Body of pancreas (tissue), 4 donors: ENCODE results near the gene ANKRD44. TPM values are rescaled to one million over a fixed set of nuclear protein-coding genes. Genes with fewer than 3 reads are reported as not detected.
"Not testable (repeated sequence)": the region's sequence is repeated elsewhere in the genome, so short reads cannot be mapped to it uniquely, and the experiment has no call there.

Source experiments
- ATAC-seq: fragments of 150-250 bp; one replicate; pipeline ENCODE4 v1.9.1; 2016
- DNase-seq, 4 donors: peaks; one replicate each; pipeline ENCODE4 v3.0.0-alpha.2; 2019
- H3K27ac ChIP-seq, 4 donors: fragments of 200-600 bp; sonication (generic); 1 replicate in 3 of 4; 2 replicates in 1 of 4; pipeline versions ENCODE4 v1.5.1 to v1.6.1; 2016 to 2019; ENCODE audit warnings: mild to moderate bottlenecking in 1 of 4, mixed read lengths in 1 of 4, moderate library complexity in 1 of 4
- H3K27me3 ChIP-seq, 2 donors: fragments of 200-600 bp; sonication (generic); one replicate each; pipeline ENCODE4 v1.6.0; 2016; ENCODE audit warnings: mild to moderate bottlenecking in 1 of 2
- H3K36me3 ChIP-seq, 2 donors: fragments of 200-600 bp; sonication (generic); replicated peaks in 1 of 2; 2 replicates each; pipeline ENCODE4 v1.5.1; 2016; ENCODE audit warnings: low read depth in 2 of 2; ENCODE audit not compliant: insufficient read depth in 1 of 2
- H3K4me1 ChIP-seq: fragments of 200-600 bp; sonication (generic); one replicate; pipeline ENCODE4 v1.6.0; 2016
- H3K4me3 ChIP-seq, 2 donors: fragments of 200-600 bp; sonication (generic); 1 replicate in 1 of 2; 2 replicates in 1 of 2; pipeline ENCODE4 v1.5.1; 2016 to 2019
- H3K9me3 ChIP-seq, 3 donors: fragments of 200-600 bp; sonication (generic); 1 replicate in 2 of 3; 2 replicates in 1 of 3; pipeline ENCODE4 v1.5.1; 2016
- POLR2A ChIP-seq, 3 donors: fragments of 450-650 bp; IDR thresholded peaks; one replicate each; pipeline ENCODE4 v1.6.1; 2016; ENCODE audit warnings: antibody characterized with exemption in 3 of 3, mild to moderate bottlenecking in 2 of 3
- WGBS, 2 donors: methylation state at CpG; one replicate each; pipeline ENCODE4 v1.1.5; 2017; 5-methylcytosine and 5-hydroxymethylcytosine counted together
- intact Hi-C: fragments of 100-400 bp; cut with DNase I; formaldehyde crosslinking; loops from one replicate; pipeline ENCODE4 v1.15.1; 2023
- total RNA-seq, 2 donors: library from RNA; depleted of rRNA; stranded (reverse); fragments of >200 nt; gene quantifications; one replicate each; pipeline ENCODE4 v1.1.0, GENCODE V29; 2016
- TF ChIP-seq, protein P1 (sequence below), 7 experiments: fragments of 450-650 bp in 4 of 7; fragments of 200-600 bp in 3 of 7; sonication (generic) in 3 of 7; IDR thresholded peaks; one replicate each; pipeline ENCODE4 v1.5.1; 2016 to 2019; ENCODE audit warnings: antibody characterized with exemption in 7 of 7

ANKRD44 gene
- total RNA-seq, 2 donors from 2014 or later: 12.2 TPM

DNA sequence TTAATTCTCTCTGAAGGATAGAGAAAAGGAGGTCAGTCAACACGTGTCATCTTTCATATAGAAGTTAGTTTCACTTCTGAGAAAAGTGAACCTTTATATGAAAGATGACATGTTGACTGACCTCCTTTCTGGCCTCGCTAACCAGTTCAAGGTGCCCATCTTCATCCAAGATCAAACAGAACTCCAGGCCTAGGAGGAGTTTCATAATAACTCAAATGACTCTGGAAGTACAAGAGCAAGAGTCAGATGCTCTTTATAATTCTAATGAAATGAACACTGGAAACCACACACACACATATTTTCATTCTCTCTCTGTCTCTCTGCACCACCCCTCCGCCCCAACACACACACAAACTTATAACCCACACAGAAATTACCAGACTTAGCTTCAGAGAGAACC is 16.3 kb downstream of the ANKRD44 start:
- H3K9me3 ChIP-seq: no peaks in the 10 kb centered on the region
- no peak for ATAC-seq
- H3K27me3 ChIP-seq: no peaks in the 10 kb centered on the region
- 72 to 81% methylated on average over 3 of the region's 3 CpGs for WGBS, 2 donors
- intact Hi-C loops: no loop called here
- TF ChIP-seq POLR2A (IDR thresholded peaks at IDR 0.05): no peak
- TF ChIP-seq, protein P1, sequence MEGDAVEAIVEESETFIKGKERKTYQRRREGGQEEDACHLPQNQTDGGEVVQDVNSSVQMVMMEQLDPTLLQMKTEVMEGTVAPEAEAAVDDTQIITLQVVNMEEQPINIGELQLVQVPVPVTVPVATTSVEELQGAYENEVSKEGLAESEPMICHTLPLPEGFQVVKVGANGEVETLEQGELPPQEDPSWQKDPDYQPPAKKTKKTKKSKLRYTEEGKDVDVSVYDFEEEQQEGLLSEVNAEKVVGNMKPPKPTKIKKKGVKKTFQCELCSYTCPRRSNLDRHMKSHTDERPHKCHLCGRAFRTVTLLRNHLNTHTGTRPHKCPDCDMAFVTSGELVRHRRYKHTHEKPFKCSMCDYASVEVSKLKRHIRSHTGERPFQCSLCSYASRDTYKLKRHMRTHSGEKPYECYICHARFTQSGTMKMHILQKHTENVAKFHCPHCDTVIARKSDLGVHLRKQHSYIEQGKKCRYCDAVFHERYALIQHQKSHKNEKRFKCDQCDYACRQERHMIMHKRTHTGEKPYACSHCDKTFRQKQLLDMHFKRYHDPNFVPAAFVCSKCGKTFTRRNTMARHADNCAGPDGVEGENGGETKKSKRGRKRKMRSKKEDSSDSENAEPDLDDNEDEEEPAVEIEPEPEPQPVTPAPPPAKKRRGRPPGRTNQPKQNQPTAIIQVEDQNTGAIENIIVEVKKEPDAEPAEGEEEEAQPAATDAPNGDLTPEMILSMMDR (IDR thresholded peaks at IDR 0.05): no peak
- H3K4me1 ChIP-seq: no peaks in the 10 kb centered on the region
- H3K4me3 ChIP-seq: no peak overlapping the region
- DNase-seq: no peak
- no peaks in the 10 kb centered on the region for H3K36me3 ChIP-seq
- no peak overlapping the region for H3K27ac ChIP-seq

DNA sequence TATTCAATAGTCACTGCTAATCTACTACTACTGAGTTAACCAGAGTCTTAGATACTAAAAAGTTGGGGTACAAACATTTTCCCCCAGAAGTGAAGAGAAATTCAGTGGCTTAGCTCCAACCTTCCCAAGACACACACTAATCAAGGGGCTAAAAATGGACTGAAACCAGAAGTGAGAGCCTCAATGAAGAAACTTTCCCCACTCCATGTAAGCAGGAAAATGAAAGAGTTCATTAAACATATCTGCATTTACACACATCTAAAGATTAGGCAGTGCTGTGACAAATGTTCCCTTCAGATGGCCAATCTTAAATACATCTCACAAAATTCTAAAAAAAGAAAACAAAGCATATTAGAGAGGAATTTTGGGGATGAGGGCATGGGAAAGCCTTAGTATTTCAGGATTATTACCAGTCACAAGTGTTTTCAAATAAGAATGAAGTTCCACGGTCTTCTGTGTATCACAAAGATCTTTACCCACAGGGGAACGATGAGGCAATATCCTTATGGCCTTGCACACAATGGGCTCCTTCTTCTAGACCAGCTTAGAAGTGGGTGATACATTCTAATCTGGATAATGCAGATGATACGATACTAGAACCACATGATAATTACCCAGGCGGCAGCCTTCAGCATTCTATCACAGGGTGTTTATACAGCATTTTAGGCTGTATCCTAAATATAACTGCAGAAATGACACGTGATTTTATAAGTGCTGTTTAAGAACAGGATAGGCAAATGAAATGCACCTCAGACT is 17.1 kb downstream of the ANKRD44 start:
- Histone ChIP-seq H3K27me3 (no peaks in the 10 kb centered on the region), H3K9me3 (no peaks in the 10 kb centered on the region), H3K36me3 (no peaks in the 10 kb centered on the region), H3K4me1 (no peaks in the 10 kb centered on the region), H3K4me3 (no peak overlapping the region), H3K27ac (no peak overlapping the region)
- ATAC-seq: no peak
- no peak for TF ChIP-seq POLR2A (IDR thresholded peaks at IDR 0.05)
- TF ChIP-seq, protein P1 (IDR thresholded peaks at IDR 0.05): no peak
- 64 to 73% methylated on average over 5 of the region's 5 CpGs for WGBS, 2 donors
- DNase-seq: no peak
- intact Hi-C loops: no loop called here

DNA sequence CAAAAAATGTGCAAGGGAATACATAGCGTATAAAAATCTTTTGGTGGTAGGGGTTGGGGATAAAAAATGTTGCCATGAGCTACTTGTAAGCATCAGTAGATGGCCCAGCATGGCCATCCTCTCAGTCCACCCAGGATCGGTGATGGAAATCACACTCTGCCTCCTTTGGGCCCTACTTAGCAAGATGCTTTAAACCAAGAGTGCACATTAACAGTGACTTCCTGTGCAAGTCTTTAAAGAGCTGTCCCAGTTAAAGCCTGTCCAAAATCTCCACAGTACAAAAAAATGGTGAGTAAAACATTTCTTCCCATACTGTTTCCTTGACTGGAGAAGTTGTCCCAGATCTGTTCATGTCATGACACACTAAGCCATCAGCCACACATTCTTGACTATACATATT is 18.0 kb downstream of the ANKRD44 start:
- Histone ChIP-seq H3K27me3 (no peaks in the 10 kb centered on the region), H3K36me3 (no peaks in the 10 kb centered on the region), H3K27ac (no peak overlapping the region), H3K9me3 (no peaks in the 10 kb centered on the region), H3K4me3 (no peak overlapping the region), H3K4me1 (no peaks in the 10 kb centered on the region)
- 90 to 92% methylated on average over 2 of the region's 2 CpGs for WGBS, 2 donors
- ATAC-seq (no peak), DNase-seq (no peak)
- TF ChIP-seq, protein P1 (IDR thresholded peaks at IDR 0.05): no peak
- TF ChIP-seq POLR2A (IDR thresholded peaks at IDR 0.05): no peak
- intact Hi-C loops: no loop called here

DNA sequence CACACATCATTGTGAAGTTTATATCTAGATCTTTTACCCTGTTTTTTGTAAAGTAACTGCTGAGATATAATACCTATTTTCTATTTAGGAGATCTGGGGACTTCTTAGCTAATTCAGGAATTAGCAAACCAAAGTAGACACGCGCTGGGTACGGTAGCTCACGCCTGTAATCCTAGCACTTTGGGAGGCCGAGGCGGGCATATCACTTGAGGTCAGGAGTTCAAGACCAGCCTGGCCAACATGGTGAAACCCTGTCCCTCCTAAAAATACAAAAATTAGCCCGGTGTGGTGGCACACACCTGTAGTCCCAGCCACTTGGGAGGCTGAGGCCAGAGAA is 23.0 kb downstream of the ANKRD44 start:
- ATAC-seq, H3K27ac ChIP-seq, DNase-seq, H3K36me3 ChIP-seq, H3K27me3 ChIP-seq, H3K9me3 ChIP-seq, H3K4me3 ChIP-seq, intact Hi-C loops, H3K4me1 ChIP-seq: not testable (repeated sequence)
- 86 to 94% methylated on average over 7 of the region's 7 CpGs for WGBS, 2 donors

DNA sequence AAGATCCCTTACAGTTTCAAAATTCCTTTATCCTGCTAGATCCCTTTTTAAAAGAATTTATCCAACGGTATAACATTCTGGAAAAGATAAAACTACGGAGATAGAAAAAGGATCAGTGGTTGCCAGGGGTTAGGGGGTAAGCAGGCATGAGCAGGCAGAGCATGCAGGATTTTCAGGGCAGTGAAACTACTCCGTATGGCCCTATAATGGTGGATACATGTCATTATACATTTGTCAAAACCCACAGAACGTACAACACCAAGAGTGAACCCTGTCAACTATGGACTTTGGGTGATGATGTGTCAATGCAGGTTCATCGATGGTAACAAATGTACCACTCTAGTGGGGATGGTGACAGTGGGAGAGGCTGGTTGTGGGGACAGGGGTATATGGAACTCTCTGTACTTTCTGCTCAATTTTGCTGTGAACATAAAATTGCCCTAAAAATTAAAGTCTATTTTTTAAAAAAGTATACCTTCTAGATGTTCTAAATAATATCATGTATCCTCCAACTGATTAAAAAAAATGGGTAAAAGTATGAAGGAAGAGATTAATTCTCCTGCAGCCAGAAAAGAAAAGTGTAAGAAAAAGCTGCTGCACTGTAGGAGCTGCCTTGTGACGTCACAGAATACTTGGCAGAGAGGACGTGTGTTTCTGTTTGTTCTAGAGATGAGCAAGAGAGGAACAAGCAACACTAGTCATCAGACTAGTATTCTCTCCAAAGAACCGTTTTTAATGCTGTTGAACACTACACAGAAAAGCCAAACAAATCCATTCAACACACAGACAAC is 23.6 kb downstream of the ANKRD44 start:
- DNase-seq (peak; percentile 19 to 74 (median 44)), ATAC-seq (peak; percentile 53)
- WGBS, 2 donors: 54 to 62% methylated on average over 8 of the region's 8 CpGs

More for the DNA sequence above, 23.6 kb downstream of the ANKRD44 start:
- Histone ChIP-seq H3K27ac (no peak overlapping the region), H3K36me3 (no peaks in the 10 kb centered on the region), H3K9me3 (no peaks in the 10 kb centered on the region), H3K4me3 (no peak overlapping the region), H3K4me1 (no peaks in the 10 kb centered on the region), H3K27me3 (no peaks in the 10 kb centered on the region)
- TF ChIP-seq, protein P1 (IDR thresholded peaks at IDR 0.05): no peak
- TF ChIP-seq POLR2A (IDR thresholded peaks at IDR 0.05): no peak
- intact Hi-C loops: no loop called here
